Ovary (tissue), 9 donors: ENCODE data around the gene DGAT2. TPM values are rescaled to one million over a fixed set of nuclear protein-coding genes. Genes with fewer than 3 reads are reported as not detected.

Source experiments
- DNase-seq, 5 donors: peaks; one replicate each; pipeline ENCODE4 v3.0.0-alpha.2; 2019 to 2020
- H3K27ac ChIP-seq, 2 donors: fragments of 200-600 bp; one replicate each; pipeline versions ENCODE4 v1.5.1 to v1.8.0; 2019 to 2022
- H3K27me3 ChIP-seq: fragments of 200-600 bp; one replicate; pipeline ENCODE4 v1.8.0; 2022
- H3K36me3 ChIP-seq: fragments of 200-600 bp; sonication (generic); one replicate; pipeline ENCODE4 v1.5.1; 2019
- H3K4me1 ChIP-seq: one replicate; pipeline ENCODE4 v1.8.1; 2013; ENCODE audit warnings: mild to moderate bottlenecking, moderate library complexity; ENCODE audit not compliant: insufficient read depth
- H3K4me3 ChIP-seq: fragments of 200-600 bp; sonication (generic); one replicate; pipeline ENCODE4 v1.5.1; 2017
- H3K9me3 ChIP-seq, 2 donors: fragments of 200-600 bp in 1 of 2; sonication (generic) in 1 of 2; one replicate each; pipeline versions ENCODE4 v1.5.1 to v1.8.1; 2013 to 2019; ENCODE audit warnings: mild to moderate bottlenecking in 1 of 2, moderate library complexity in 1 of 2
- EP300 ChIP-seq: sonication (generic); formaldehyde crosslinking; IDR thresholded peaks from one replicate; pipeline ENCODE4 v1.6.1; 2017; ENCODE audit warnings: antibody characterized with exemption
- POLR2A ChIP-seq: fragments of 450-650 bp; IDR thresholded peaks from one replicate; pipeline ENCODE4 v1.6.1; 2017; ENCODE audit warnings: antibody characterized with exemption, mild to moderate bottlenecking, moderate library complexity
- WGBS, 3 donors: extraction: QIAGEN DNeasy Blood & Tissue Kit in 1 of 3; methylation state at CpG; one replicate each; pipeline versions ENCODE4 v1.1.5 to v1.1.7; 2013 to 2017; 5-methylcytosine and 5-hydroxymethylcytosine counted together
- intact Hi-C, 4 donors: fragments of 100-400 bp; cut with DNase I; formaldehyde crosslinking; loops; one replicate each; pipeline versions ENCODE4 v1.11.0 to v1.15.1; 2022 to 2023
- polyA plus RNA-seq, 2 donors: library from polyadenylated mRNA; stranded (reverse); fragments of 200-250 nt in 1 of 2; fragments of 350-450 nt in 1 of 2; fragmentation: Illumina TruSeq in 1 of 2; extraction: RNeasy Lipid Tissue Mini Kit (QIAGEN cat#74804) in 1 of 2; gene quantifications; one replicate each; pipeline ENCODE4 v1.2.3, GENCODE V29; 2013 to 2014
- total RNA-seq, 7 donors: library from RNA; depleted of rRNA in 2 of 7; stranded (reverse); fragments of >200 nt in 2 of 7; fragmentation: NEBNext Ultra II Directional in 3 of 7; extraction: Animal tissue kit (Norgen Biotek cat#: 25700) in 3 of 7; gene quantifications; one replicate each; pipeline versions ENCODE4 v1.1.0 to v1.2.4, GENCODE V29; 2016 to 2023
- TF ChIP-seq, protein P1 (sequence below), 3 donors: fragments of 450-650 bp in 2 of 3; fragments of 200-600 bp in 1 of 3; IDR thresholded peaks; one replicate each; pipeline versions ENCODE4 v1.5.1 to v1.8.0; 2016 to 2022; ENCODE audit warnings: antibody characterized with exemption in 3 of 3, mild to moderate bottlenecking in 1 of 3
- donor health status: DM: no; HTN: no; CAD: no; lungs with moderate emphysema.
- donor health status: DM: no; HTN: no; CAD: no.
- donor health status: Bipolar disorder and iron deficiency.
- donor health status: DM: yes; HTN: yes; CAD: no.
- donor health status: DM: no; HTN: no; CAD: no.
- donor health status: DM: yes; HTN: yes; CAD: no.

DGAT2 gene
- total and polyA plus RNA-seq, 9 donors: 0.69 to 21.1 (median 1.6) TPM

- intact Hi-C loops: loop anchor here in 1 of 4 donors (5.0 kb wide), 1 partner anchor 222 kb away; no protein-coding TSS in a partner anchor
- Histone ChIP-seq H3K27ac (peak overlapping the region in 1 of 2 donors; percentile 46), H3K36me3 (no peaks in the 10 kb centered on the region), H3K9me3 (no peaks in the 10 kb centered on the region), H3K27me3 (no peaks in the 10 kb centered on the region), H3K4me3 (peak overlapping the region; percentile 37), H3K4me1 (peaks cover 2% of the 10 kb centered on the region)
- TF ChIP-seq POLR2A (no peak), EP300 (no peak)
- TF ChIP-seq, protein P1, sequence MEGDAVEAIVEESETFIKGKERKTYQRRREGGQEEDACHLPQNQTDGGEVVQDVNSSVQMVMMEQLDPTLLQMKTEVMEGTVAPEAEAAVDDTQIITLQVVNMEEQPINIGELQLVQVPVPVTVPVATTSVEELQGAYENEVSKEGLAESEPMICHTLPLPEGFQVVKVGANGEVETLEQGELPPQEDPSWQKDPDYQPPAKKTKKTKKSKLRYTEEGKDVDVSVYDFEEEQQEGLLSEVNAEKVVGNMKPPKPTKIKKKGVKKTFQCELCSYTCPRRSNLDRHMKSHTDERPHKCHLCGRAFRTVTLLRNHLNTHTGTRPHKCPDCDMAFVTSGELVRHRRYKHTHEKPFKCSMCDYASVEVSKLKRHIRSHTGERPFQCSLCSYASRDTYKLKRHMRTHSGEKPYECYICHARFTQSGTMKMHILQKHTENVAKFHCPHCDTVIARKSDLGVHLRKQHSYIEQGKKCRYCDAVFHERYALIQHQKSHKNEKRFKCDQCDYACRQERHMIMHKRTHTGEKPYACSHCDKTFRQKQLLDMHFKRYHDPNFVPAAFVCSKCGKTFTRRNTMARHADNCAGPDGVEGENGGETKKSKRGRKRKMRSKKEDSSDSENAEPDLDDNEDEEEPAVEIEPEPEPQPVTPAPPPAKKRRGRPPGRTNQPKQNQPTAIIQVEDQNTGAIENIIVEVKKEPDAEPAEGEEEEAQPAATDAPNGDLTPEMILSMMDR (IDR thresholded peaks at IDR 0.05): no peak
- WGBS, 3 donors: 11 to 19% (median 14%) methylated on average over 36 to 46 of the region's 46 CpGs
- DNase-seq: peak in 2 of 5 donors; percentile 11 to 29
Observed at GRCh38 chr11:75768909-75769771, 562 bp downstream of the DGAT2 start.

- intact Hi-C loops: no loop called here
- H3K9me3 ChIP-seq: no peaks in the 10 kb centered on the region
- TF ChIP-seq, protein P1 (IDR thresholded peaks at IDR 0.05): no peak
- TF ChIP-seq POLR2A (no peak), EP300 (no peak)
- 66 to 73% (median 71%) methylated on average over 5 of the region's 5 CpGs for WGBS, 3 donors
- H3K36me3 ChIP-seq: no peaks in the 10 kb centered on the region
- no peak for DNase-seq
- no peak overlapping the region for H3K27ac ChIP-seq
- peaks cover 2% of the 10 kb centered on the region for H3K4me1 ChIP-seq
- H3K4me3 ChIP-seq: no peak overlapping the region
- no peaks in the 10 kb centered on the region for H3K27me3 ChIP-seq
Observed at GRCh38 chr11:75770102-75770501, 1.5 kb downstream of the DGAT2 start.

DNA sequence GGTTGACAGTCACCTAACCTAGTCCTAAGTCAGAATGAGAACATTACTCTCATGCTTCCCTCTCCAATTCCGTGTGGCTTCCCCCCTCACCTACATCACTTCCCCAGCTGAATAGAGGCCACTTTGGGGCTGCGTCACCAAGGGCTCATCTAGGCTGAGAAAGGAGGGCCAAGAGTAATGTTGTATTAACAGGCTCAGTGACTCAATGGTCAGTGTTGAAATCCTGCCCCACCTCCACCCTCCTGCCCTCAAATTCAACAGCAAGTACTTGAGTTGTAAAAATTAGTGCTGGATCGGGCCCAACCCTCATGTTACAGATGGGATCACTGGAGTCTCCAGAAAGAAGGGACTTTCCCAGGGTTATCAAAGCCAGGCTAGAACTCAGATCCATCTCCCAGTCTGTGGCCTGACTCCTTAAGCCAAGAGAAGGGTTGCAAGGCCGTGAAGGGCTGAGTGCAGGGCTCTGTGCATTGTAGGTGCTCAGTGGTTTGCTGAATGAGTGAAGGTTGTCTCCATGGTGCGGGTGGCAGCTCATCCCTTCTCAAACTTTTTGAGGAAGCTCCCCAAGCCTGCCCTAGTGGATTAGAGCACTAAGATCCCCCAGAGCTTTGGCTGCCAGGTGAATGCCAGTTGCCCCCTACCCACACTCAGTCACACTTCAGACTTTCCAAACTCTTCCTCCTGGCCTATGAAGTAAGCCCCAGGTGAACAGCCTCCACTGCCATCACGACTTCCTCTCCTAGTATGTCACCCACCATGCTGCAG lies 3.2 kb downstream of the DGAT2 start:
- TF ChIP-seq, protein P1 (IDR thresholded peaks at IDR 0.05): no peak
- 87 to 91% (median 88%) methylated on average over 6 of the region's 6 CpGs for WGBS, 3 donors
- H3K4me1 ChIP-seq: peaks cover 2% of the 10 kb centered on the region
- no peaks in the 10 kb centered on the region for H3K27me3 ChIP-seq
- intact Hi-C loops: no loop called here
- H3K9me3 ChIP-seq: no peaks in the 10 kb centered on the region
- H3K27ac ChIP-seq: no peak overlapping the region
- no peaks in the 10 kb centered on the region for H3K36me3 ChIP-seq
- peak in 1 of 5 donors; percentile 23 for DNase-seq
- no peak overlapping the region for H3K4me3 ChIP-seq

- WGBS, 3 donors: 86 to 91% (median 89%) methylated on average over 5 of the region's 5 CpGs
- H3K27me3 ChIP-seq: no peaks in the 10 kb centered on the region
- no peaks in the 10 kb centered on the region for H3K36me3 ChIP-seq
- no peaks in the 10 kb centered on the region for H3K9me3 ChIP-seq
- H3K4me1 ChIP-seq: peaks cover 2% of the 10 kb centered on the region
- intact Hi-C loops: no loop called here
- H3K4me3 ChIP-seq: no peak overlapping the region
- H3K27ac ChIP-seq: no peak overlapping the region
- peak in 1 of 5 donors; percentile 0 for DNase-seq
- TF ChIP-seq POLR2A (no peak), EP300 (no peak)
- TF ChIP-seq, protein P1 (IDR thresholded peaks at IDR 0.05): no peak
Observed at GRCh38 chr11:75773595-75774353, 5.2 kb downstream of the DGAT2 start.
